ENCODE data around the gene PLCH2.

The PLCH2 gene

DNA sequence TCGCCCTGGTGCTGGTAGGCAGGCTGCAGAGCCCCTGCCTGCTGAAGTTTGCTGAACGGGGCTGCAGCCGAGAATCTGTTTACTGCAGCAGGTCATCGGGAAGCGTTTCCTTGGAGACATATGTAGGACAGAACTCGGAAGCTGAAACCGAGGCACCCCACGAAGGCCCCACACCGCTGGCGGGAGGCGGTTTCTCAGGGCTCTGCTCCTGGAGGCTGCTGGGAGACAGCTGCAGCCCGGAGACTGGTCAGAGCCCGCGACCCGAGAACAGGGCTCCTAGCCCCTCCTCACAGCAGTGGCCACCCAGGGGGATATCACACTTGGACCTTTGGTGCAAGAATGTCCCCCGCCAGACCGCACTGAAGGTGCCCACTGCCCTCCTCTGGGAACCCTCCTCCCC, 12.7 kb upstream of the PLCH2 start:
- FAIRE-seq: no peak

DNA sequence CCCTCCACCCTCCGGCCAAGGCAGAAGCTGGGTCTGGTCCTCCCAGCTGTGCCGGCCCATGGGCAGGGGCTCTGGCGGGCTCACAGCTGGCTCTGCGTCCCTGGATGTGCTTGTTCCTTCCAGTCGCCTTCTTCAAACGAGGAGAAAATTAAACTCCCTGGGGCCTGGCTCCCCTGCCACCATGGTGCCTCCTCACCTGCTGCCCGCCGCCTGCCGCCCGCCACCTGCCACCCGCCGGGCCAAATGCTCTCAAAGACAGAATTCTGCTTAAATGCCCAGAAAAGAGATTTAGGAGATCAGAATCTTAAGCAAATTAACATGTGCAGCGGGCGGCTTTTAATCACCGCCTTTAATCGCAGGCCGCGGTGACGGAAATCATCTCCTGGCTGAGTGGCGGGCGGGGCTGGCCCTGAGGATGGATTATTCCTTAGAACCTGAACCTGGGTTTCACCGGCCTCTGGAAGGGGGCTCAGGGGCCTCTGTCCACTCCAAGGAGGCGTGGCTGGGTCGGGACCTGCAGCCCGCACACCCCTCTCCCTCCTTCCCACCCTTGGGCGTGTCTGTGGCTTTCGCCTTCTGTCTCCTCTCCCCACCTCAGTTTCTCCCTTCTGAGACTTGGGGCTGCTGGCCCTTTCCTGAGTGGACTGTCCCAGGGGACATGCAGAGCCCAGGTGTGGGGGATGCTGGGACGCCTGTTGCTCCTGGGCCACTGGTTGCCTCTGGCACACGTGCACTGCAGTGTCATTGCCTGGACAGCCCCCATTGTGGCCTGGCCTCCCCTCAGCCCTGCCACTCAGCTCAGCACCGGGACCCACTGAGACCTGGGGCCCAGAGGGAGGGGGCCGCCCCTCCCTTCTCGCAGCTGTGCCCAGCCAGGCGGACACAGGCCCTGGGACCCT, 10.5 kb upstream of the PLCH2 start:
- FAIRE-seq: no peak

DNA sequence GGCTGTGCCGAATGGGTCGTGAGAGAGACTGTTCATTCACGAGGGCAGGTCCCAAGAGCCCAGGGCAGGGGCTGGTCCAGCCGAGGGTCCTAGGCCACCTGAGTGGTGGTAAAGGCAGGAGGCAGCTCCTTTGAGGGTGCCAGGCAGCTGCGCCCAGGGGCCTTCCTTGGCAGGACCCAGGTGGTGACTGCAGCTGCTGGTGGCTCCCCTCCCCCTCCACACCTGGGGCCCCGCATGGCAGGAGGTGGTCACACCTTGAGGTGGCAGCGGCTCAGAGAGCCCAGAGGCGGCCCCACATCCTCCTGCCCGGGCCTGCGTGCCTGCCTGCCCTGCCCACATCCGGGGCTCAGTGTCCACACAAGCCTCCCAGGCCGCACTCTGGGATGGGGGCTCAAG, 9.8 kb upstream of the PLCH2 start:
- FAIRE-seq: no peak

DNA sequence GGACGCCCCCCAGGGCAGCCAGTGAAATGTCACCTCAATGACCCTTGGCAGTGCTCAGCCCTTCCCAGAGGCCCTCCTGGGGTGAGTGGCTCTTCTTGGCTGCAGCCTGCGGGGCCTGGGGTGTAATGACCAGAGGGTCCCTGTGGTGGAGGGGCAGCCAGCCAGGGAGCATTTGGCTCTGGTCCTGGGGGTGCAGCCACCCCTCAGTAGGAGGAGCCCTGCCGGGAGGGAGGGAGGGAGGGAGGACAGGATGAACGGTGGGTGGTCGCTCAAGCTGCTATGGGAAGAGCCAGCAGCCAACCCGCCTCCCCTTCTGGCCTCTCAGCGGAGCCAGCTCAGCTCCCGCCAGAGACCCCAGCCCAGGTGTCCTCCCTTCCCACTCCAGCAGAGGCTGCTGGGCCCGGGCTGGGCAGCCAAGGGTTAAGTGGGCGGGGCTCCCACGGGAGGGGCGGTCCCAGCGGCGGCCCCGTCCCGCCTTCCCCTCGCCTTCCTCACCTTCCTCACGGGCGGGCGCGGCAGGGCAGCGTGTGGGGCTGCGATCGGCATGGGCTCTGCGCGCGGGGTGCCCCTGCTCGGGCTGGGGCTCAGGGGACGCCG, 9.0 kb upstream of the PLCH2 start:
- no peak for FAIRE-seq

DNA sequence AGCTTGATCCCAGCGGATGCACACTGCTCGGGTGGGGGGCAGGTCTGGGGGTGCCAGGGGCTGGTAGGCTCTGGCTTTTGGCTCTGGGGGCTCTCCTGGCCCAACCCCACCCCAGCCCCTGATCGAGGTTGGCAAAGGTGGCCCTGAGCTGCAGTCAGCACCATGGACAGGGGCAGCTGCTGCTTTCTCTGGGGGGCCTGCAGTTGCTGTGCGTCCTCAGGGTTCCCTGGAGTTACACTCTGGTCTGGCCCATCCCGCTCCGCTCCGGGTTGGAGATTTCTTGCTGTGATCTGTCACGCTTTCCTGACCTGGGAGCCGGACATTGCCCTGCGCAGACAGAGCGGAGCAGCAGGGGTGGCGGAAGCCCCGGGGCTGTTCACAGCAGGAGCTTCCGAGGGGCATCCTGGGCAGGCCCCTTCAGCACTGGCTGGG, 8.0 kb upstream of the PLCH2 start:
- no peak for FAIRE-seq

DNA sequence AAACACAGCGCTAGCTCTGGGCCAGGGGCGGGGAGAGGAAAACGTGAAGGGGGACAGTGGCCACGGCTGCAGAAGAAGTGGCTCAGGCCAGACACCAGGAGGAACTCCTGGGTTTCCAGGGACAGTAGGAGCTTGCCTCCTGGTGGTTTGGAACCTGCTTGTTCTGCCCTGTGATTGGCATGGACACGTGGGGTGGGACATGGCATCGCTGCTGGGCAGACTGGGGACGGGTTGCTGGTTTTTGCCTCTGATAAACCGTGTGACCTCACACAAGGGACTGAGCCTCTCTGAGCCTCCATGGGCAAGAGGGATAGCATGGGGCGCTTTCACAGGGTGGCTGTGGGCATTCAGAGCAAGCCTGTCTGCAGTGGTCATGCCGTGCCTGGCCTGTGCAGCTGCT, 7.5 kb upstream of the PLCH2 start:
- no peak for FAIRE-seq

DNA sequence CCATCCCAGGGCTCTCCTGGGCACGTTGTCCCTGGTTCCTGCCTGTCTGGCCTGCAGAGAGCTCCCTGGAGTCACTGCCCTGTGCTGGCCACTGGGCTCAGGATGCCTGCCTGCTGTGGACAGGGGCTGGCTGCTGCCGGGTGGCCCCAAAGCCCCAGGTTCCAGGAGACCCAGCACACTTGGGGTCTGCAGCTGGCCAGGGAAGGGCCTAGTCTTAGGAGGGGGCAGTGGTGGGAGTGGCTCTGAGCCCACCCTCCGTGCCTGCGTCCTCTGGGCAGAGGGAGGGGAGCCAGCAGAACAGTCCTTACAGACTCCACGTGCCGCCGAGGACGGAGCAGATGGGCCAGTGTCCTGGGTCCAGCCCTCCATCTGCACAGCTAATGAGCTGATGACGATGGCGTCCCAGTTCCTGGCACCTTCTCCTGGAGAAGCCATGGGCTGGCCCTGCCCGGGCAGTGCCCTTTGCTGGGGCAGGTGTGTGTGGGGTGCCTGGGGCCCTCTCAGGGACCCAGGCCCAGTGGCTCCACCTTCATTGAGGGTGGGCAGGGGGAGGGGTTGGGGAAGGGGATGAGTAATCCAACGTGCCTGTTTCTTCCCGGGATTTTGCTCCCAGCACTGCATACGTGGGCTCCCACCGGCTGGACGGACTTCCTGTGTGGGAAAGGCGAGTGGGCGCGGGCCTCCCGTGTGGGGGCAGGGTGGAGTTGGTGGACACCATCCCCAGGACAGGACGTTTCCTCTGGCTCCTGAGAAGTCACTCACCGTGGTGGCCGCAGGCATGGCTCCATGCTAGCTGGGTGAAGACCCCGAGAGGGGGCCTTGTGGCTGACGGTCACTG, 6.8 kb upstream of the PLCH2 start:
- no peak for FAIRE-seq

DNA sequence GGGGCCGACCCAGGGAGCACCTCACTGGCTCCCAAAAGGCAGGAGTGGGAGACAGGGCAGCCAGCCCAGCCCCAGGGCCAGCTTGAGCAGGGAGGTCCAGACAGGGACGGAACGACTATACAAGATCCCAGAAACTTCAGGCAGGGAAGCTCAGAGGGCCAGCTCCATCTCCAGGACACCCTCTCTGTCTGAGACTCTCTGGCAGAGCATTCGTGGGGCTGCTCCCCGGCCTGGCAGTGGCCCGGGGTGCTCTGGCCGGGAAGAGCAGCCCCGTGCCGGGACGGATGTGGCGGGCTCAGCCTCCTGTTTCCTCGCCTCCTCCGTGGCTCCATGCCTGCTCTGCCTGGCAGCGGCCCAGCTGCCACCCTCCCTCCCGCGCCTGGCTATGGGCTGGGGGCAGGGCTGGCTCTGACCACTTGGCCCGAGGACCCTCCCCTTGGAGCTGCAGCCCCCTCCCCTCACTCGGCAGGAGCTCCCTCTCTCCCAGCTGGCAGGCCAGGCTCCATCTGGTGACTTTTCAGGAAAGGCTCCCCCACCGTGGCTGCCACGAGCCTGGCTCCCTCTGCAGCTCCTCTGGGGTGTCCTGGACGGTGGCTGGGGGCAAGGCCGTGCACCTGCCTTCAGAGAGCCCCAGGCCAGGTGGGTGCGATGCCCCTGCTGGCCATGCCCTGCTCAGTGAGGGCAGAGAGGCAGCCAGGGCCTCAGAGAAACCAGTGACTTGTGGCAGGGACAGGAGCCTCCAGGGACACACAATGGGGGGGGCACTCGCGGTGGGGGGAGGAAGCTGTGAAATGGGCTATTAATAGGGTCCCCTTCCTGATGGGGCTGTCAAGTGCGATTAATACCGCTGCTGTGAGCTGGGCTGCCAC, 5.6 kb upstream of the PLCH2 start:
- FAIRE-seq: no peak

DNA sequence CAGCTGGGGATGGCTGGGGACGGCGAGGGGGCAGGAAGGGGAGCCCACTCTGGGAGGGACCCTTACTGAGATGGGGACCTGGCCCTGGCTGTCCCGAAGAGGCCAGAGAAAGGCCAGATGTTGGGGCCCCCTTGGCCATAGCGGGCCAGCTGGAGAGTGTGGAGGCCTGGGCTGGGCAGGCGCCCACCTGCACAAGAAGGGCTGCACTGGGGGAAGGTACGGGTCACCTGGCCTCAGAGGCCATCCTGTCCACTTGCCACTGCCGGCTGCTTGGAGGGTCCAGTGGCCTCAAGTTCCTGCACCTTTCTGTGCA, 5.0 kb upstream of the PLCH2 start:
- no peak for FAIRE-seq

DNA sequence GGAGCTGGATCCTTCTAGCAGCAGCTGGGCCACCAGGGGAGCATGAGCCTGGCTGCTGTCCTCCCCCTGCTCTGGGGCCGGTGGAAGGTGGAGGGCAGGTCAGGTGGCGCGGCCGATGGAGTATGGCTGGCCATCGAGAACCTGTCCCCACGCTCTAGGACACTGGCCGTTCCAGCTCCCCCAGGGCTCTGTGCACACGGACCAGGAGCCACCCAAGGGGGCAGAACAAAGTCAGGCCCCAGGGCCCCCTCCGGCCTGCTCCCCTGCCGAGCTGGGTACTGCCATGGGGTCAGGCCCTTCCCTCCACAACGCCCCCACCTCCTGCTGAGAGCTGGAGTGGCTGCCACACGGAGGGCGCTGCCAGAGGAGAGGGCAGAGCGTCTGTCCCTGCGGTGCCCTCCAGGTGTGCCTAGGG, 4.5 kb upstream of the PLCH2 start:
- no peak for FAIRE-seq

DNA sequence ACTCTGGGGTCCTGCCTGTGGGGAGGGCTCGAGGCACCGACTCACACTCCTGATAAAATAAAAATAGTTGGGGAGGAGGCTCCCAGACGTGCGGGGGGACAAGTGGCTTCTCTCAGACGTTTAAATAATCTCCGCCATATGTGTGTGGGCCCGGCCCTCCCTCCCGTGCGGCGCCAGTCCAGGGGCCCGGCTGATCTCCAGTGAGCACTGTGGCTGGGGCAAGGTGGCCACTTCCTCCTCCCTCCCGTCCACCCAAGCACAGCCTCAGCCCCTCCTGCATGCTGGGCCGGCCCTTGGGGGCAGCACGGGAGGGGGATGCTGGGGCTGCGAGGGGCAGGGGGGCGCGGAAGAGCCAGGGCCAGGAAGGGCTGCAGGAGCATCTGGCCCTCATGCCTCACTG, 4.0 kb upstream of the PLCH2 start:
- no peak for FAIRE-seq

DNA sequence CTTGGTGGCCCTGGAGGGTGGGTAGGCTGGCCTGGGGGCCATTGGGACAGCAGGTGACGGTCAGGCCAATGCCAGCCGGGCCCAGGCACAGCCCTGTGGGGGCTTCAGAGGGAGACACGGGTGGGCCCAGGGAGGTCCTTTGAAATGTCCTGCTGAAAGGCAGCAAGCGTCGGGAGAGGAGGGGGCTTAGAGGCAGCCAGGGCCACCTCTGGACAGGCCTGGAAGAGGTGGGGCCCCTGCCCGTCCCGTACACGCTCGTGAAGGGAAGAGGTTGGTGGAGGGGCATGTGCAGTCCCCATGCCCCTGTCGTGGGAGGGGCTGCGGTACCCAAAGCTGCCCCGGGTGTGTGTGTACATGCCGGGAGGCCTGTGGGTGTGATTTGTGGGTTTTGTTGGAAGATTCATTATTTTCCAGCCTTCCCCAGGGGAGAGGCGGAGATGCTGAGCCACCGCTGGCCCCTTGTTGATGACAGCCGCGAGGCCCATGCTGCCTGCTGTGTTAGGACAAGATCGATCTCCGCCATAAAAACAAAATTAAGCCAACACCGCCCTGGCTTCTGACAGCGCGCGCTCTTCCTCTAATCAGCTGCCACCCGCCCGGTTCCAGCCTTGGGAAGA, 3.4 kb upstream of the PLCH2 start:
- FAIRE-seq: no peak

DNA sequence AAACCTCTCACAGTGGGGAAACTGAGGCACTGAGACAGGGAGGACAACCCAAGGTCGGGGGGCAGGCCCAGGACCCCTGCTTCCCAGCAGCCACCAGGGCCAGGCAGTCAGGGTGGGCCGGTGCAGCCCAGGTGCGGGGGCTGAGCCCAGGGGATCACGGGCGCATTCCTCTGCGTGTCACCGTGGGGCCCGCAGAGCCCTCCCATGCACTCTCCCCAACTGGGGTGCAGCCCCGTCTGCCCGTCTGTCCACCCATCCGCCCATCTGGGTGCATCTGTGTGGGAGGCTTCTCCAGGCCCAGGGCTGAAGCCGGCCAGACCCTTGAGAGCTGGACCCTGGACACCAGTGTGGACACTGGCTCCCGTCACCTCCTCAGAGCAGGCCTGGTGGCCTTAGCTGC, 2.9 kb upstream of the PLCH2 start:
- no peak for FAIRE-seq

DNA sequence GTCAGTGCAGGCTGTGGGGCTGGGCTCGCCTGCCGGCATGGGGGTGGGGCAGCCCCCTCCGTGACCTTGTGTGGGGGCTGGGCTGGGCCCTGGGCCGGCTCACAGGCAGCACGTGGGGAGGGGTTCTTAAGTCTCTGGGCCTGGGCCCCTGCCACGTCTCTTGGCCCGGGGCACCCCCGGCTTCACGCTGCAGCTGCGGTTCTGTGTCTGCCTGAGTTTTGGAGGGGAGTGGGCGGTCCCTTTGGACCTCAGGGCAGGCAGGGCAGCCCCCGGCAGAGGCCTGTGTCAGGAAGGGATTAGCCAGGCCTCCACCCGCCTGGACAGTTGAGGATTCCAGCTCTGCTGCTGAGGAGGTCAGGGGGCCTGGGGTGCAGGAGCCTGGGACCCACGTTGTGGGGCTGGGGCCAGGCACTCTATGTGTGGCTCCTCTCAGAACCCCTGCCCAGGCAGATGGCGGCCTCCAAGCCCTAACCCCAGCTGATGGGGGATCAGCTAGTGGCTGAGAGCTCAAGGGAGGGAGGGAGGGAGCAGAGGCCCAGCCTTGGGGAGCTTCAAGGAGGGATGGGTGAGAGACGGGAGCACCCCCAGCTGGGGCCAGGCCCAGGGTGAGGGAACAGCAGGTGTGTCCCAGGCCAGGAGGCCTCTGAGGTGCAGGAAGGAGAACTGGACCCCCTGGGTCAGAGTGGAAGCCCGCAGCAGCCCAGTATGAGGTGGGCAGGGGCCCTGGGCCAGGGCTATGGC, 1.8 kb upstream of the PLCH2 start:
- no peak for FAIRE-seq

DNA sequence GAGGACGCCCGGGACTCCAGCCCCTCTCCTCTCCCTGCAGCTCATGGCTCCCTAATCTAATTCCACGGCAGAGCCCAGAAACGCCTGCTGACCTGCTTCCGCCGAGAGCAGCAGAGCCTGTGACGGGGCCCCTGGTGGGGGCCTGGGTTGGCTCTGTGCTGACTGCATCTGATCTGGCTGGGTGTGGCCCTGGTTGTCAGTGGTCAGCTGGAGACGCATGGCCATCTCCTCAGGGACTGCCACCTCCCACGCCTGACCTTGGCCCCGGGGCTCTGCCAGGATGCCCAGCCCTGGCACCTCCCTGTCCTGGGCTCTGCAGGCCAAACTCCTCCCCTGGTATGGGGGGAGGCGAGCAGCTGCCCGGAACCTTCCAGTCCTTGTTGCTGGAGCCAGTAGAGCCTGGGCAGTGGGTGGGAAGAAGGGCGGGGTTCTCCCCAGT, 1.1 kb upstream of the PLCH2 start:
- FAIRE-seq: no peak

DNA sequence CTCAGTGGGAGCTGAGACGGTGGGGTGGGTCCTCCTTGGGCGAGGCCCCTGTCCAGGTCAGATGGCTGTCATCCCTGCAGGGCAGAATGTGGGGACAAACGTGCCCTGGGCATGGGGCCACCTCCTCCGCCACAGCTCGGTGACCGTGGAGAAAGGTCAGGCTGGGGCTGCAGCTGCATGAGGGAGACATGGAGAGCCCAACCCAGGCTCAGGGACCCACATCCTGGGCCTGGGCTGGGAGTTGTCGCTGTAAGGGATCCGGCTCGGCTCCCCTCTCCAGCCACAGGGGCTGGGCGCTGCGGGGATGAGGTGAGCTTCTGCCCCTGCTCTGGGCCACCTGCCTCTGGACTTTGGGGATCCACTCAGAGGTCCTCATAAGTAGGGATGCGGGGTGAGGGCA, 518 bp upstream of the PLCH2 start:
- FAIRE-seq: no peak

DNA sequence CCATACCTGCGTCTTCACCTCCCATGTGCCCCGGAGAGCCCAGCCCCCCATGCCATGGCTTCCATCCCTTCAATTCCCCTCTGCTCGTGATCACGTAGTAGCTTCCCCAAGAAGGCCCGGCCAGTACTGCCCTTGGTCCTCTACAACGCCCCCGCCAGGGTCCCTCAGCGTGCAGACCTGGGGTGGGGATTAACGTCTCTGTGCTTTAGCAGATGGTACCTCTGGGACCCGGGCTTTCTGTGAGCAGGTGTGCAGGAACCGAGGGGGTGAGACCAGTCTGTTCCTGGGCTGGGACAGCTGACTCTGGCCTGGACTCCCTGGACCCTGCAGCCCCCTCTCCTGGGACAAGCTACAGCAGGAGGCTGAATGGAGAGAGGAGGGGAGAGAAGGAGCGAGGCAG, 1.2 kb downstream of the PLCH2 start:
- no peak for FAIRE-seq

DNA sequence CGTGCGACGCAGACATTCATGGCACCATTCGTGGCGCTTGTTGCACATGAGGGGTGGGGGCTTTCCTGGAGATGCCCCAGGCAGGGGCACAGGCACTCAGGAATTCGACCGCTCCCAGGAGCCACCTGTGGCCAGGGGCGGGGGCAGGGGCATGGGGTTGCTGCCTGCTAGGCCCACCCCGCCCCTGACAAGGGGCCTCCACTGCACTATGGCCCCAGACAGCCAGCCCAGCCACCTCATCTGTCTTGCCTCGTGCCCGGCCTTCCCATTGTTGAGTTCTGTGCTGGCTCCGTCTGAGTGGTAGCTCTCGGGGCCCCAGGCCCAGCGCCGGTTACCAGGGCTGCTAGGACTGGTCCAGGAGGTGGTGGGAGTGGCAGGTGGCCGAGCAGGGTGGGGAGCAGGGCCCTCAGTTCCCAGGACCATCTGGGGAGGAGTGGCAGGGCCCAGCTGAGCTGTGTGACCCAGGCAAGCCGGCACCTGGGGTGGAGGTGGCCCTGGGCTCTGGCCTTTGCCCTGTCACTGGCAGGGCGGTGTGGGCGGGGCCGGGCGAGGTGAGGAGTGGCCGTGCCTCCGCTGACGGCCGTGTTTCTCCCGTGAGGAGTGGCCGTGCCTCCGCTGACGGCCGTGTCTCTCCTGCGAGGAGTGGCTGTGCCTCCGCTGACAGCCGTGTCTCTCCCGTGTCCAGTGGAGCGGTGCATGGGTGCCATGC, 1.9 kb downstream of the PLCH2 start:
- no peak for FAIRE-seq

DNA sequence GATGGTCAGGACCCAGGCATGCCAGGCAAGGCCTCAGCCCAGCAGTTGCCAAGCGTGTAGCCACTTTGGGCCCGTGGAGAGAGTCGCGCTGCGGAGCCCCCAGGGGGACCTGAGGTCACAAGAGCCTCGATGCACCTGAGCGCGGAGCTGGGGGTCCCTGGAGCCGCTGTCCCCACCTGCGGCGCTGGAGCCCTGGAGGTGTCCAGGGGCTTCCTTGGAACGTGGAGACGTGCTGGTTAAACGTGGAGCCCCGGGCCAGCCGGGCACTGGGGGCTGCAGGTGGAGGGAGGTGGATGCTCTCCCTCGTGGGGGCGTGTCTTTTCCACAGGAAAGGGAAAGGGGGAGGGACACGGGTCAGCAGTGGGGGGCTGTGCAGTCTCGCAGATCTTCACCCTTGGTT, 3.1 kb downstream of the PLCH2 start:
- FAIRE-seq: no peak

DNA sequence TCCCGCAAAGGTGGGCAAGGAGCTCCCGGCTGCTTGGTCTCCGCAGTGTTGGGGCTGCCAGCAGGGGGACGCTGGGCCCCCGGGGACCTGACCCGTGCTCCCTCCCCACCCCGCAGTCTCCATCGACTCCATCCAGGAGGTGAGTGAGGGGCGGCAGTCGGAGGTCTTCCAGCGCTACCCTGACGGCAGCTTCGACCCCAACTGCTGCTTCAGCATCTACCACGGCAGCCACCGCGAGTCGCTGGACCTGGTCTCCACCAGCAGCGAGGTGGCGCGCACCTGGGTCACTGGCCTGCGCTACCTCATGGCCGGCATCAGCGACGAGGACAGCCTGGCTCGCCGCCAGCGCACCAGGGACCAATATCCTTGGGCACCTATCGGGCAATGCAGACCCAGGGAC, 3.5 kb downstream of the PLCH2 start:
- no peak for FAIRE-seq

Data from A204.1 (cell line).